Right lobe of liver (tissue), 6 donors: Measurements from ENCODE around the gene STK17A. TPM values are rescaled to one million over a fixed set of nuclear protein-coding genes. Genes with fewer than 3 reads are reported as not detected.

Experiments used
- ATAC-seq, 4 donors: fragments of 200-7000 bp; cut with Tn5 transposase; one replicate each; pipeline ENCODE4 v1.9.1; 2020; ENCODE audit warnings: mild to moderate bottlenecking in 4 of 4, moderate library complexity in 4 of 4
- DNase-seq, 3 donors: peaks; one replicate each; pipeline ENCODE4 v3.0.0-alpha.2; 2020
- H3K27ac ChIP-seq, 3 donors: fragments of 200-600 bp; one replicate each; pipeline ENCODE4 v1.8.0; 2022
- H3K27me3 ChIP-seq, 2 donors: fragments of 200-600 bp; one replicate each; pipeline ENCODE4 v1.8.0; 2022
- H3K36me3 ChIP-seq, 4 donors: fragments of 200-600 bp; sonication (generic) in 1 of 4; one replicate each; pipeline versions ENCODE4 v1.5.1 to v1.8.0; 2017 to 2022; ENCODE audit warnings: control low read depth in 1 of 4
- H3K4me1 ChIP-seq, 4 donors: fragments of 200-600 bp; sonication (generic) in 1 of 4; one replicate each; pipeline versions ENCODE4 v1.5.1 to v1.8.0; 2017 to 2022; ENCODE audit warnings: control low read depth in 1 of 4
- H3K4me3 ChIP-seq, 3 donors: fragments of 200-600 bp; one replicate each; pipeline ENCODE4 v1.8.0; 2022
- H3K9me3 ChIP-seq, 4 donors: fragments of 200-600 bp; sonication (generic) in 1 of 4; one replicate each; pipeline versions ENCODE4 v1.5.1 to v1.8.0; 2017 to 2022; ENCODE audit warnings: control low read depth in 1 of 4
- POLR2A ChIP-seq: fragments of 450-650 bp; IDR thresholded peaks from one replicate; pipeline ENCODE4 v1.6.1; 2017; ENCODE audit warnings: antibody characterized with exemption, mild to moderate bottlenecking
- WGBS: methylation state at CpG from one replicate; pipeline ENCODE4 v1.1.6; 2018; ENCODE audit warnings: low coverage, low lambda C conversion rate; ENCODE audit not compliant: insufficient coverage; ENCODE audit errors: missing lambda C conversion rate; 5-methylcytosine and 5-hydroxymethylcytosine counted together
- intact Hi-C, 2 donors: fragments of 100-400 bp; cut with DNase I; formaldehyde crosslinking; loops; one replicate each; pipeline versions ENCODE4 v1.11.2 to v1.14.1; 2022
- total RNA-seq, 6 experiments: library from RNA; depleted of rRNA in 2 of 6; stranded (reverse); fragments of >200 nt in 2 of 6; fragmentation: NEBNext Ultra II Directional in 3 of 6; extraction: Animal tissue kit (Norgen Biotek cat#: 25700) in 3 of 6; gene quantifications; one replicate each; pipeline versions ENCODE4 v1.1.0 to v1.2.4, GENCODE V29; 2016 to 2023
- TF ChIP-seq, protein P1 (sequence below), 4 donors: fragments of 200-600 bp in 3 of 4; fragments of 450-650 bp in 1 of 4; IDR thresholded peaks; one replicate each; pipeline versions ENCODE4 v1.5.1 to v1.8.0; 2016 to 2022; ENCODE audit warnings: antibody characterized with exemption in 4 of 4, mild to moderate bottlenecking in 2 of 4
- donor health status: DM: no; HTN: yes; CAD: no.
- donor health status: DM: no; HTN: no; CAD: no.
- donor health status: DM: no; HTN: no; CAD: no.
- donor health status: DM: no; HTN: yes; CAD: no.
- donor health status: DM: no; HTN: yes; CAD: no.

Gene STK17A
- total RNA-seq, 6 experiments from 2014 or later = 1.7 to 20.9 (median 7.9) TPM

DNA sequence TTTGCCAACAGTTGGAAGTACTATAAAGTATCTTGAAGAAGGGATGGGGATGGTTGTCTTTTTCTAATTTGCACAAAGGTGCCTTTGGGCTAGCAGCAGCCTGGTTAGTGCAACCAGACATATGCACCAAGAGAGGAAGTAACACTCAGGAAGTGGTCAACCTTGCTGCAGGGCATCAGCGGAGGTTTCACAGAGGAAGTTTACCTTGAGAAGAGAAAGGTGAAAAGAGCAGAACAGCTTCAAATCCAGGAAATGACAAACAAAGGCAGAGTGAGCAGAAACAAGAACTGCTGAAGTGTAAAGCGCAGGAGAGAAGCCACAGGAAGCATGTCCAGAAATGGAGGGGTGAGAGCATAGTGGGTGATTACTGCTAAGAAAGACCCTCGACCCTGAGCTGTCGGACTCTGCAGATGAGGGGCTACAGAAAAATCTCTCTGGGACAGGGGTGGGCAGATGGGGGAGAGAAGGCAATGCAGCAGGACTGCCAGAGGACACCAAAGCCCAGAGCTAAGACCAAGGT is 66.9 kb downstream of the STK17A start:
- 59% methylated on average over 4 of the region's 4 CpGs for WGBS
- Histone ChIP-seq H3K36me3 (no peaks in the 10 kb centered on the region), H3K4me1 (peaks cover 0 to 19% (median 7%) of the 10 kb centered on the region in 4 donors), H3K4me3 (no peak overlapping the region), H3K27ac (peak overlapping the region; percentile 9 to 59 (median 20)), H3K27me3 (no peaks in the 10 kb centered on the region), H3K9me3 (no peaks in the 10 kb centered on the region)
- TF ChIP-seq, protein P1, sequence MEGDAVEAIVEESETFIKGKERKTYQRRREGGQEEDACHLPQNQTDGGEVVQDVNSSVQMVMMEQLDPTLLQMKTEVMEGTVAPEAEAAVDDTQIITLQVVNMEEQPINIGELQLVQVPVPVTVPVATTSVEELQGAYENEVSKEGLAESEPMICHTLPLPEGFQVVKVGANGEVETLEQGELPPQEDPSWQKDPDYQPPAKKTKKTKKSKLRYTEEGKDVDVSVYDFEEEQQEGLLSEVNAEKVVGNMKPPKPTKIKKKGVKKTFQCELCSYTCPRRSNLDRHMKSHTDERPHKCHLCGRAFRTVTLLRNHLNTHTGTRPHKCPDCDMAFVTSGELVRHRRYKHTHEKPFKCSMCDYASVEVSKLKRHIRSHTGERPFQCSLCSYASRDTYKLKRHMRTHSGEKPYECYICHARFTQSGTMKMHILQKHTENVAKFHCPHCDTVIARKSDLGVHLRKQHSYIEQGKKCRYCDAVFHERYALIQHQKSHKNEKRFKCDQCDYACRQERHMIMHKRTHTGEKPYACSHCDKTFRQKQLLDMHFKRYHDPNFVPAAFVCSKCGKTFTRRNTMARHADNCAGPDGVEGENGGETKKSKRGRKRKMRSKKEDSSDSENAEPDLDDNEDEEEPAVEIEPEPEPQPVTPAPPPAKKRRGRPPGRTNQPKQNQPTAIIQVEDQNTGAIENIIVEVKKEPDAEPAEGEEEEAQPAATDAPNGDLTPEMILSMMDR (IDR thresholded peaks at IDR 0.05) = no peak
- TF ChIP-seq POLR2A = no peak
- peak; percentile 10 to 47 (median 36) for ATAC-seq
- DNase-seq = no peak
- intact Hi-C loops = no loop called here

DNA sequence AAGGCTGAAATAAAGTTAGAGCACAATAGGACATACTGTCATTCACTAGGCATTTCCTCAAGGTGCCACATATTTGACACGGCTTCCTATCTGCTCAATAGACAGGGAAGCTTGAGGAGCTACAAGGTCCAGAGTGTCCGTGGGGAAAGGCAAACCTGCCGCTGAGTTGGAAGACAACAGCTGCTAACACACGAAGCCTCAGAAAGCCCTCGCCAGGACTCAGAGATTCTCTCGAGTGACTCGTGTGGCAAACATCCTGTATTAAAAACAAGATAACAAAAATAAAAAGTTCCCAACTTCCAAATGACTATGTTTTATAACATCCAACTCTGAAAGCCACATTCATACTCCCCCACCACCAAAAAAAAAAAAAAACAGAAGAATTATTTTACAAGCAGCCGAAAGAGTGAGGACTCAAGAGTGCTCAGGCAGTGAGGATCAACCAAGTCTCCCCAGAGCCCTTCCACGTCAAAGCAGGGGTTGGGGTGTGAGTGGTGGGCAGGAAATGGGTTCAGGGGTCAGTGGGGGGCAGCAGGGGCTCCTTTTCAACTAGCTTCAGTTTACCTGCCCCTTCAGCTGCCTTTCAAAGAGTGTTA is 67.6 kb downstream of the STK17A start:
- H3K4me3 ChIP-seq = no peak overlapping the region
- H3K4me1 ChIP-seq = peaks cover 0 to 19% (median 7%) of the 10 kb centered on the region in 4 donors
- no peak for DNase-seq
- ATAC-seq = peak in 1 of 4 donors; percentile 15
- H3K36me3 ChIP-seq = no peaks in the 10 kb centered on the region
- 47% methylated on average over 9 of the region's 9 CpGs for WGBS
- TF ChIP-seq POLR2A = no peak
- TF ChIP-seq, protein P1 (IDR thresholded peaks at IDR 0.05) = no peak
- H3K27ac ChIP-seq = peak overlapping the region in 2 of 3 donors; percentile 9 to 59
- intact Hi-C loops = no loop called here
- H3K27me3 ChIP-seq = no peaks in the 10 kb centered on the region
- no peaks in the 10 kb centered on the region for H3K9me3 ChIP-seq

DNA sequence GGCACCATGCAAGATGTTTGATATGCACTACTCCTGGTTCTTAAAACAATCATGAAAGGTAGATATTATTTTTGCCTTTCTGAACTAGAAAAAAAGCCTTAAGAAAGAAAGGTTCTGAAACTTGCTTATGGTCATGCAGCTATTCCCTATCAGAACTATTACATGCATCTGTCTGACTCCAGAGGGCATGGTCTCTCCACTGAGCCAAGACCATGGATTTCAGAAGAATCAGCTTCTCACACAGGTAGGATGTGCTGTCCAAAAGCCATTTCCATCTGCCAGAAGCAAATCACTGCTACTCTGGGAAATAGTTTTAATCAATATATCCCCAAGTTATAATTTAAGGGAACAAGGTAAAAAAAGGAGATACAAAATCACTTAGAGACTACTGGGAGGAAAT is 69.5 kb downstream of the STK17A start:
- no peaks in the 10 kb centered on the region for H3K9me3 ChIP-seq
- H3K4me1 ChIP-seq = peaks cover 0 to 17% (median 4%) of the 10 kb centered on the region in 4 donors
- ATAC-seq (no peak), DNase-seq (no peak)
- intact Hi-C loops = no loop called here
- H3K27me3 ChIP-seq = no peaks in the 10 kb centered on the region
- H3K4me3 ChIP-seq = no peak overlapping the region
- no peaks in the 10 kb centered on the region for H3K36me3 ChIP-seq
- no peak for TF ChIP-seq POLR2A
- TF ChIP-seq, protein P1 (IDR thresholded peaks at IDR 0.05) = no peak
- no peak overlapping the region for H3K27ac ChIP-seq

DNA sequence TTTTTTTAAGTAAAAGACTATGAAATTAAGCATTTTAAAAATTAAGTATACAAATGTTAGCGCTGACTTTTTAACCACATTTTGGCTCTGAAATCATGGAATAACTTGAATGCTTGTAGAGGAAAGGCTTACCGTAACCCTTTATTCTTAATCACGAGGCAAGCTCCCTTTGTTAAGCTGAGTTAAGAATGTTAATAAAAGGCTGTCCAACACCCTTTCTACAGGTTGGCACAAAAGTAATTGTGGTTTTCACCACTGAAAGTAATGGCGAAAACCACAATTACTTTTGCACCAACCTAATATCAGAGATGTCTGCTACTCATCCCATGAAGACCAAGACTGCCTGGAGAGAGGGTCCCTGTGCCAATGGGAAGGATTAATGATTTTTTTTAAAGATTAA is 70.6 kb downstream of the STK17A start:
- Histone ChIP-seq H3K27ac (no peak overlapping the region), H3K4me3 (no peak overlapping the region), H3K27me3 (no peaks in the 10 kb centered on the region), H3K4me1 (peaks cover 0 to 7% (median 3%) of the 10 kb centered on the region in 4 donors), H3K36me3 (no peaks in the 10 kb centered on the region), H3K9me3 (no peaks in the 10 kb centered on the region)
- 74% methylated on average over 4 of the region's 4 CpGs for WGBS
- intact Hi-C loops = no loop called here
- ATAC-seq (no peak), DNase-seq (no peak)
- TF ChIP-seq, protein P1 (IDR thresholded peaks at IDR 0.05) = no peak
- no peak for TF ChIP-seq POLR2A
